ENCODE measurements around the gene DOK7.

Gene DOK7

GRCh38 chr4:3476341-3476747, 13.2 kb downstream of the DOK7 start:
- no peak for ATAC-seq
- TF ChIP-seq ISL1 (CRISPR knock-in tag; IDR thresholded peaks at IDR 0.05) (no peak), ARNTL (CRISPR knock-in tag; IDR thresholded peaks at IDR 0.05; ENCODE audit: borderline replicate concordance, low read depth) (no peak), PPARA (CRISPR knock-in tag; IDR thresholded peaks at IDR 0.05; ENCODE audit: borderline replicate concordance) (no peak), TOX (CRISPR knock-in tag; IDR thresholded peaks at IDR 0.05; ENCODE audit: borderline replicate concordance) (no peak), CSDC2 (CRISPR knock-in tag; IDR thresholded peaks at IDR 0.05) (no peak), ZFP30 (CRISPR knock-in tag; IDR thresholded peaks at IDR 0.05) (no peak), CREB5 (CRISPR knock-in tag; IDR thresholded peaks at IDR 0.05; ENCODE audit: low read depth) (no peak), SNAI2 (CRISPR knock-in tag; IDR thresholded peaks at IDR 0.05) (no peak), TCF4 (CRISPR knock-in tag; IDR thresholded peaks at IDR 0.05; ENCODE audit: borderline replicate concordance) (no peak), ZNF70 (CRISPR knock-in tag; IDR thresholded peaks at IDR 0.05) (no peak)

- ATAC-seq, result no peak
- TF ChIP-seq GLIS3 (CRISPR knock-in tag; IDR thresholded peaks at IDR 0.05) (no peak), ARNTL (CRISPR knock-in tag; IDR thresholded peaks at IDR 0.05; ENCODE audit: borderline replicate concordance, low read depth) (no peak), ZNF70 (CRISPR knock-in tag; IDR thresholded peaks at IDR 0.05) (no peak), CSRNP3 (CRISPR knock-in tag; IDR thresholded peaks at IDR 0.05) (no peak), ZFP3 (CRISPR knock-in tag; IDR thresholded peaks at IDR 0.05) (no peak), CSDC2 (CRISPR knock-in tag; IDR thresholded peaks at IDR 0.05) (no peak), ZFP30 (CRISPR knock-in tag; IDR thresholded peaks at IDR 0.05) (no peak), POU6F1 (CRISPR knock-in tag; IDR thresholded peaks at IDR 0.05; ENCODE audit: borderline replicate concordance, low read depth) (no peak), CREB5 (CRISPR knock-in tag; IDR thresholded peaks at IDR 0.05; ENCODE audit: low read depth) (no peak), RARB (CRISPR knock-in tag; IDR thresholded peaks at IDR 0.05) (no peak), PPARA (CRISPR knock-in tag; IDR thresholded peaks at IDR 0.05; ENCODE audit: borderline replicate concordance) (no peak), TCF4 (CRISPR knock-in tag; IDR thresholded peaks at IDR 0.05; ENCODE audit: borderline replicate concordance) (no peak), ZNF565 (CRISPR knock-in tag; conservative IDR thresholded peaks at IDR 0.05; ENCODE audit: low read depth) (no peak), ZNF8 (CRISPR knock-in tag; IDR thresholded peaks at IDR 0.05) (no peak), TSHZ2 (CRISPR knock-in tag; IDR thresholded peaks at IDR 0.05) (no peak), OSR1 (CRISPR knock-in tag; IDR thresholded peaks at IDR 0.05) (no peak), SNAI2 (CRISPR knock-in tag; IDR thresholded peaks at IDR 0.05) (no peak), PATZ1 (CRISPR knock-in tag; IDR thresholded peaks at IDR 0.05; ENCODE audit: borderline replicate concordance) (no peak)
Measured at GRCh38 chr4:3476936-3477749, 14.0 kb downstream of the DOK7 start.
